WTC11 (cell line): ENCODE results near the gene PAOX. TPM values are rescaled to one million over a fixed set of nuclear protein-coding genes. Genes with fewer than 3 reads are reported as not detected.

ENCODE experiments used
- ATAC-seq: fragments of 200-7000 bp; cut with Tn5 transposase; 2 replicates; pipeline ENCODE4 v1.10.0; 2021; ENCODE audit warnings: mild to moderate bottlenecking, moderate library complexity
- CTCF ChIA-PET: fragments of 300-600 bp; sonication (Branson Sonifier 250); formaldehyde crosslinking; loops from one replicate; lab custom pipeline; 2021; ENCODE audit warnings: antibody characterized with exemption; lab: Charles Lee
- POLR2A ChIA-PET: fragments of 350-600 bp; sonication (Branson Sonifier 250); formaldehyde crosslinking; loops from one replicate; lab custom pipeline; 2021; ENCODE audit warnings: antibody characterized with exemption; lab: Charles Lee
- DNase-seq: peaks from one replicate; pipeline ENCODE4 v3.0.0; 2021; ENCODE audit warnings: low spot score
- H3K27ac Mint-ChIP-seq: 2 replicates; pipeline ENCODE4 v1.8.0; 2021; ENCODE audit warnings: mixed read lengths
- H3K27me3 Mint-ChIP-seq: 2 replicates; pipeline ENCODE4 v1.8.0; 2021; ENCODE audit warnings: low read depth, mild to moderate bottlenecking, moderate library complexity, mixed read lengths
- H3K36me3 Mint-ChIP-seq: 2 replicates; pipeline ENCODE4 v1.8.0; 2021; ENCODE audit warnings: mixed read lengths
- H3K4me1 Mint-ChIP-seq: 2 replicates; pipeline ENCODE4 v1.8.0; 2022; ENCODE audit warnings: mixed read lengths
- H3K4me3 Mint-ChIP-seq: 2 replicates; pipeline ENCODE4 v1.8.0; 2021; ENCODE audit warnings: mild to moderate bottlenecking, moderate library complexity, mixed read lengths
- H3K9me3 Mint-ChIP-seq: 2 replicates; pipeline ENCODE4 v1.8.0; 2021; ENCODE audit warnings: mixed read lengths
- ARID4B ChIP-seq: sonication (generic); formaldehyde crosslinking; IDR thresholded peaks from 2 replicates; pipeline ENCODE4 v1.8.0; 2023; ENCODE audit warnings: missing genetic modification reagents, mild to moderate bottlenecking, borderline replicate concordance
- ATF1 ChIP-seq: sonication (generic); formaldehyde crosslinking; IDR thresholded peaks from 2 replicates; pipeline ENCODE4 v1.8.1; 2023; ENCODE audit warnings: mild to moderate bottlenecking, moderate library complexity, missing genetic modification reagents
- CBFB ChIP-seq: sonication (generic); formaldehyde crosslinking; IDR thresholded peaks from 2 replicates; pipeline ENCODE4 v1.8.1; 2022; ENCODE audit warnings: mild to moderate bottlenecking, low read depth, missing genetic modification reagents
- ELF4 ChIP-seq: sonication (generic); formaldehyde crosslinking; IDR thresholded peaks from 2 replicates; pipeline ENCODE4 v1.8.1; 2022; ENCODE audit warnings: low read depth, mild to moderate bottlenecking, moderate library complexity, missing genetic modification reagents
- ETV6 ChIP-seq: sonication (generic); formaldehyde crosslinking; IDR thresholded peaks from 2 replicates; pipeline ENCODE4 v1.8.1; 2022; ENCODE audit warnings: mild to moderate bottlenecking, missing genetic modification reagents
- FOXJ3 ChIP-seq: sonication (generic); formaldehyde crosslinking; IDR thresholded peaks from 2 replicates; pipeline ENCODE4 v1.9.0; 2021; ENCODE audit warnings: missing genetic modification reagents, mild to moderate bottlenecking, borderline replicate concordance
- FOXK1 ChIP-seq: sonication (generic); formaldehyde crosslinking; IDR thresholded peaks from 2 replicates; pipeline ENCODE4 v1.8.0; 2022; ENCODE audit warnings: mild to moderate bottlenecking, moderate library complexity, missing genetic modification reagents
- FOXP4 ChIP-seq: sonication (generic); formaldehyde crosslinking; IDR thresholded peaks from 2 replicates; pipeline ENCODE4 v1.8.0; 2022; ENCODE audit warnings: mild to moderate bottlenecking, missing genetic modification reagents
- MAX ChIP-seq: sonication (generic); formaldehyde crosslinking; IDR thresholded peaks from 2 replicates; pipeline ENCODE4 v1.8.0; 2022; ENCODE audit warnings: mild to moderate bottlenecking, missing genetic modification reagents
- NR3C1 ChIP-seq: sonication (generic); formaldehyde crosslinking; conservative IDR thresholded peaks from 2 replicates; pipeline ENCODE4 v1.8.1; 2023; ENCODE audit warnings: low read depth, mild to moderate bottlenecking, missing genetic modification reagents
- PRDM15 ChIP-seq: sonication (generic); formaldehyde crosslinking; IDR thresholded peaks from 2 replicates; pipeline ENCODE4 v1.8.0; 2022; ENCODE audit warnings: missing genetic modification reagents
- PREB ChIP-seq: sonication (generic); formaldehyde crosslinking; IDR thresholded peaks from 2 replicates; pipeline ENCODE4 v1.8.1; 2022; ENCODE audit warnings: mild to moderate bottlenecking, missing genetic modification reagents, moderate library complexity, borderline replicate concordance
- SMAD4 ChIP-seq: sonication (generic); formaldehyde crosslinking; IDR thresholded peaks from 2 replicates; pipeline ENCODE4 v1.8.0; 2022; ENCODE audit warnings: mild to moderate bottlenecking, missing genetic modification reagents
- SOX15 ChIP-seq: fragments of 250-450 bp; sonication (Bioruptor Pico); IDR thresholded peaks from 2 replicates; pipeline ENCODE4 v1.9.0; 2021; ENCODE audit warnings: mild to moderate bottlenecking
- TCF7 ChIP-seq: sonication (generic); formaldehyde crosslinking; IDR thresholded peaks from 2 replicates; pipeline ENCODE4 v1.8.0; 2022; ENCODE audit warnings: mild to moderate bottlenecking, low read depth, missing genetic modification reagents, moderate library complexity
- USF2 ChIP-seq: sonication (generic); formaldehyde crosslinking; IDR thresholded peaks from 2 replicates; pipeline ENCODE4 v1.8.1; 2023; ENCODE audit warnings: mild to moderate bottlenecking, missing genetic modification reagents, moderate library complexity
- ZNF138 ChIP-seq: sonication (generic); formaldehyde crosslinking; conservative IDR thresholded peaks from 2 replicates; pipeline ENCODE4 v1.8.1; 2022; ENCODE audit warnings: mild to moderate bottlenecking, moderate library complexity, missing genetic modification reagents
- ZNF232 ChIP-seq: sonication (generic); formaldehyde crosslinking; IDR thresholded peaks from 2 replicates; pipeline ENCODE4 v1.8.0; 2022; ENCODE audit warnings: mild to moderate bottlenecking, missing genetic modification reagents
- total RNA-seq: library from RNA; stranded (reverse); gene quantifications from 3 replicates; pipeline ENCODE4 v1.2.3, GENCODE V29; 2021

PAOX gene
- total RNA-seq, 1 experiment from 2014 or later, result 3.6 TPM

GRCh38 chr10:133396035-133396624 is 17.1 kb downstream of the PAOX start:
- H3K9me3 Mint-ChIP-seq, result no peaks in the 10 kb centered on the region
- ATAC-seq (no peak), DNase-seq (no peak)
- H3K27ac Mint-ChIP-seq, result peak overlapping the region; percentile 68; the same call in 1 of the 2 replicates
- no peaks in the 10 kb centered on the region for H3K27me3 Mint-ChIP-seq
- H3K4me3 Mint-ChIP-seq, result peak overlapping the region; percentile 96; the same call in 1 of the 2 replicates
- ChIA-PET POLR2A (interaction anchor here (0.6 kb wide), 1 partner anchor 48 kb away, joined by 5 read pairs; no protein-coding TSS in a partner anchor), CTCF (no interaction called here)
- H3K36me3 Mint-ChIP-seq, result peaks cover 44% of the 10 kb centered on the region
- TF ChIP-seq NR3C1, result no peak
- no peak for TF ChIP-seq PRDM15 (CRISPR knock-in tag)
- no peak for TF ChIP-seq USF2
- peaks cover 11% of the 10 kb centered on the region for H3K4me1 Mint-ChIP-seq

GRCh38 chr10:133397938-133398337 is 18.9 kb downstream of the PAOX start:
- ChIA-PET POLR2A (no interaction called here), CTCF (no interaction called here)
- Mint-ChIP-seq H3K4me1 (peaks cover 11% of the 10 kb centered on the region), H3K27ac (peak overlapping the region; percentile 38), H3K4me3 (no peak overlapping the region), H3K9me3 (no peaks in the 10 kb centered on the region), H3K36me3 (peaks cover 57% of the 10 kb centered on the region), H3K27me3 (no peaks in the 10 kb centered on the region)
- DNase-seq (no peak), ATAC-seq (no peak)
- no peak for TF ChIP-seq SOX15 (CRISPR knock-in tag)
- no peak for TF ChIP-seq ELF4 (CRISPR knock-in tag)
- no peak for TF ChIP-seq ETV6 (CRISPR knock-in tag)
- no peak for TF ChIP-seq CBFB
- TF ChIP-seq FOXK1 (CRISPR knock-in tag), result no peak
- TF ChIP-seq ZNF232 (CRISPR knock-in tag), result no peak
- no peak for TF ChIP-seq ARID4B (CRISPR knock-in tag)
- no peak for TF ChIP-seq TCF7 (CRISPR knock-in tag)
- no peak for TF ChIP-seq PRDM15 (CRISPR knock-in tag)
- TF ChIP-seq MAX (CRISPR knock-in tag), result no peak
- no peak for TF ChIP-seq SMAD4 (CRISPR knock-in tag)
- TF ChIP-seq ZNF138, result no peak
- TF ChIP-seq FOXJ3 (CRISPR knock-in tag), result no peak
- TF ChIP-seq PREB, result no peak
- no peak for TF ChIP-seq FOXP4 (CRISPR knock-in tag)
- no peak for TF ChIP-seq ATF1 (CRISPR knock-in tag)
